ENCODE measurements around the gene KNTC1.
A peak's percentile ranks its signal among the peaks of the same experiment; 100 is the strongest.
"Not testable (repeated sequence)": the region's sequence is repeated elsewhere in the genome, so short reads cannot be mapped to it uniquely, and the experiment has no call there.

KNTC1 gene

GRCh38 chr12:122506393-122506938, 20.6 kb upstream of the KNTC1 start:
- DNase-seq: no peak

GRCh38 chr12:122508163-122508562, 18.9 kb upstream of the KNTC1 start:
- no peak for DNase-seq

DNA sequence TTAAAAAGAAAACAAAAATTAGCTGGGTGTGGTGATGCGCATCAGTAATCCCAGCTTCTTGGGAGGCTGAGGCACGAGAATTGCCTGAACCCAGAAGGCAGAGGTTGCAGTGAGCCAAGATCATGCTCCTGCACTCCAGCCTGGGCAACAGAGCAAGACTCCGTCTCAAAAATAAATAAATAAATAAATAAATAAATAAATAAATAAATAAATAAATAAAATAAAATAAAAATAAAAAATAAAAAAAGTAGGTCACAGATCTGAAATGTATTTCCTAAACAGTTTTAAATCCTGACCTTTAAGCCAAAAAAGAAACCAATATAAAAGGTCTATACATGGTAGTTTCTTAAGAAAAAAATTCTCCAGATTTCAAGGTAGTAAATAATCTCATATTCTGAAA, 14.0 kb upstream of the KNTC1 start:
- not testable (repeated sequence) for DNase-seq

DNA sequence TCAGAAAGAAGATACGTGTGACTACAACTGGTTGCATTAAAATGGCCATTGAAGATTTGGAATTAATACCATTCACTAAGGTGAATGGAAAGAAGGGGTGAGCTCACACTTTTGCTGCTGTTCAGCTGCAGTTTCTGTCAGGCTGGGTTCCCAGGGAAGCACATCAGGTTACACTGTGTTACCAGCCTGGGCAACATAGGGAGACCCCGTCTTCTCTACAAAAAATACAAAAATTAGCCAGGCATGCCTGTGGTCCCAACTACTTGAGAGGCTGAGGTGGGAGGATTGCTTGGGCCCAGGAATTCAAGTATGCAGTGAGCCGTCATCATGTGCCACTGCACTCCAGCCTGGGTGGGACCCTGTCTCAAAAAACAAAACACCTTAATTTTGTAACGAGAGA, 13.4 kb upstream of the KNTC1 start:
- no peak for DNase-seq

DNA sequence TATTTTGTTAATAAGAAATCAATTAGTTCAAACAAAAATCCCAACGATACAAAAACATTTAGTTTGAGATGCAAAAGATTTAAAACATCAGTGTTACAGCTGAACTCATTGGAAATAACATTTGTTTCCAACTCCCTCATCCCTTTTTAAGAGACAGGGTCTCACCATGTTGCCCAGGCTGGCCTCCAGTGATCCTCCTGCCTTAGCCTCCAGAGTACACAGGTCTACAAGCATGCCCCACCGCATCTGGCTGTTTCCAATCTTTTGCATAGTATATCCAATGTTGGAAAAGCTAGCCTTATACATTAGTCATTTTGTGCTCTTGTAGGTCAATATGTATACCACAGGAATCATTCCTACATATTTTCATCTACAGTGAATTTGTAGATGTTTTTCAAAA, 11.8 kb upstream of the KNTC1 start:
- no peak for DNase-seq

GRCh38 chr12:122516544-122517361, 10.3 kb upstream of the KNTC1 start:
- no peak for DNase-seq

DNA sequence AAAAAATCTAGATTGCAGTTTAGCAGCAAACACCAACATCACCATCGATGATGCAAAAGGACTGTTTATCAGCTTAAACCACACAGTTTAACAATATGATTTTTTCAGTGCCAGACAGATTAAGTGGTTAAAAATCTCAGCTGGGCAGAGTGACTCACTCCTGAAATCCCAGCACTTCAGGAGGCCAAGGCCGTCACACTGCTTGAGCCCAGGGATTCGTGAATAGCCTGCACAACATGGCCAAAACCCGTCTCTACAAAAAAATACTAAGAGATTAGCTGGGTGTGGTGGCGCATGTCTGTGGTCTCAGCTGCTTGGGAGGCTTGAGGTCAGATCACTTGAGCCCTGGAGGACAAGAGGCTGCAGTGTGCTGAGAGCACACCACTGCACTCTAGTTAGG, 9.2 kb upstream of the KNTC1 start:
- peak; percentile 79 for DNase-seq

- DNase-seq: no peak
These were observed 8.1 kb upstream of the KNTC1 start for GRCh38 chr12:122518908-122519307.

GRCh38 chr12:122519418-122519817, 7.6 kb upstream of the KNTC1 start:
- DNase-seq: no peak

DNA sequence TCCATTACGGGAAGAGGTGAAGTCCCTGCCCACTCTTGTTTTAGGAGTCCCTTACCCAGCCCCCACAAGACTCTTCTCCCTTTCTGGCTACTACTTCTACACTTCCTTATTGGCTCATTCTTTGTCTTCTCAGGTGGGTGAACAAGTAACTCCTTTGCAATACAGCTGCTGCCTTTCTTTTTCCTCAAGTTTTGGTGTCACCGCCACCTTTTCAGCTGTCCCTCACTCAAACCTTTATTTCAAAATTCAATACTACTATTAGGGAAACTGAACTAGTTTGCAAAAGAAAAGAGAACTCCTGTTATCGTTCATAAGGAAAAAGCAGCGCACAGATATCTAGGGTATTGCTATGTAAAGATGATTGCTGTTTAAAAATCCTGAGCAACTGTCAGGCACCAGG, 6.4 kb upstream of the KNTC1 start:
- no peak for DNase-seq

DNA sequence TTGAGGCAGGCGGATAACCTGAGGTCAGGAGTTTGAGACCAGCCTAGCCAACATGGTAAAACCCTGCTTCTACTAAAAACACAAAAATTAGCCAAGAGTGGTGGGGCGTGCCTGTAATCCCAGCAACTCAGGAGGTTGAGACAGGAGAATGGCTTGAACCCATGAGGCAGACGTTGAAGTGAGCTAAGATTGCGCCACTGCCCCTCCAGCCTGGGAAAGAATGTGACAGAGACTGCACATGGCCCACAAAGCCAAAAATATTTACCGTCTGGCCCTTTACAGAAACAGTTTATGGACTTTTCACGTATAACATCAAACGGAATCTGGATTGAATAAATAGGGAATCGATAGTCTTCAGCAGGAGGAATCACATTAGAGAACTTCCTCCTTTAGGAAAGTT, 3.8 kb upstream of the KNTC1 start:
- DNase-seq: no peak

GRCh38 chr12:122523846-122524718, 3.0 kb upstream of the KNTC1 start:
- peak; percentile 17 for DNase-seq

DNA sequence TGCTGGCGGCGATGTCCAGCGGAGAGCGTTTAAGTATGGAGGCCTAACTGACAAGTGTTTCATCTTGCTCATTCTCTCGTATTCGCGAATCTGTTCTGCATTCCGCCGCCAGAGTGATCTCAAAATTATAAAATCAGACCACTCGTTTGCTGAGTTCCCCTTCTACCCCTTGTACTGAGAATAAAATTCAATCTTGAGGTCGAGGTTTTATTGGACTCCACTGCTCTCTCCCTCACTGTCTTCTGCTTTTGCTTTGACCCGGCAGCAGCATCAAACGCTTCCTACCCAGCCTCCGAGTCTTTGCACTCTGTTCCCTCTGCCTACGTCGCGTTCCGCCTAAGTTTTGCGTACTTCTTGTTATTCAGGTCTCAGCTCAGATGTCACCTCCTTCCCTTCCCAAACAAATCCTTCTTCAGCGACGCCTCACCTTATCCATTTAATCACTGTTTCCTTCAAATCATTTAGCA, 462 bp downstream of the KNTC1 start:
- peak; percentile 71 for DNase-seq

GRCh38 chr12:122528582-122528981, 1.5 kb downstream of the KNTC1 start:
- no peak for DNase-seq

DNA sequence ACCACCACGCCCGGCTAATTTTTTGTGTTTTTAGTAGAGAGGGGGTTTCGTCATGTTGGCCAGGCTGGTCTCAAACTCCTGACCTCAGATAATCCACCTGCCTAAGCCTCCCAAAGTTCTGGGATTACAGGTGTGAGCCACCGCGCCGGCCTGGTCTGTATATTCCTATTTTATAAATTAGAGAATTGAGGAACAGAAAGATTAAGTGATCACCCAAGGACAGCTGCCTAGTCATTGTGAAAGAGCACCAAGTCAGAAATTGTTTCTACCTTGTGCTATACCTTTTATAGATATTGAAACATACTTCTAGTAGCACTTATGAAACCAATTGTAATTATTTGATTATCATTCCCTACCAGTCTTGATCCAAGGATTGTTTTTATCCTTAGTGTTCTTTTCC, 1.9 kb downstream of the KNTC1 start:
- DNase-seq: no peak

GRCh38 chr12:122533856-122534255, 6.8 kb downstream of the KNTC1 start:
- no peak for DNase-seq

- no peak for DNase-seq
These were observed 10.0 kb downstream of the KNTC1 start for GRCh38 chr12:122537021-122537420.

- DNase-seq: no peak
These were observed 11.4 kb downstream of the KNTC1 start for GRCh38 chr12:122538496-122538895.

GRCh38 chr12:122544537-122544936, 17.5 kb downstream of the KNTC1 start:
- DNase-seq: no peak

DNA sequence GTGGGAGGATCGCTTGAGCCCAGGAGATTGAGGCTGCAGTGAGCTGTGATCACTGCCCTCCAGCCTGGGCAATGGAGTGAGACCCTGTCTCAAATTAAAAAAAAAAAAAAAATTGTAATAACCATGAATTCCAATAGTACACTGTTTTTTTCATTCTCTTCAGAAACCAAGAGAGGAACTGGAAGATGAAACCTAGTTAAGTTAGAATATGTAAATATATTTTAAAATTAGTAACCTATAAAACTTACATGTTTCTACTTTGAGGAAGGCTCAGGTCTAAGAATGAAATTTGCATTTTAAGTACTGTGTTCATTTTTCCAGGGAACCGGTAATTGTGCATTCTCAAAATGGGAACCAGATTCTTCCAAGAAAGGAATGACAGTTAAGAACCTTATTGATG, 18.8 kb downstream of the KNTC1 start:
- no peak for DNase-seq

DNA sequence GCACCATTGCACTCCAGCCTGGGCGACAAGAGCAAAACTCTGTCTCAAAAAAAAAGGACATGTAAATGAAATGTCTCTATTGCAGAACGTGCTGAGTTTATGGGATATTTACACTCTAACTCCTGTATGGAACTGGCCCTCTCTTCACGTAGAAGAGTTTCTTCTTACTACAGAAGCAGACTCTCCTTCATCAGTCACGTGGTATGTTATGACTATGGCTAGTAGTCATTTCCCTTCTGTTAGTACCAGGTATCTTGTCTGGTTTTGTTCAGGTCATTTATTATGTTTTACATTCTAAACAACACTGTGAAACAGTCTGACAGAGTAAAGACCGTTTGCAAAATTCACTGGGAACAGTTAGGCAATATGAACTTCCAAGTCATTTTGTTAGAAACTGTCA, 20.3 kb downstream of the KNTC1 start:
- DNase-seq: no peak

- DNase-seq: no peak
These were observed 31.9 kb downstream of the KNTC1 start for GRCh38 chr12:122558745-122559641.

- no peak for DNase-seq
These were observed 33.1 kb downstream of the KNTC1 start for GRCh38 chr12:122560138-122560537.

Measured in hematopoietic multipotent progenitor cell treated with erythropoietin and hydrocortisone succinate and interleukin-3 and kit ligand, for 6 days (in vitro differentiated cells).